Measurements from ENCODE around the gene CNPY4.

GRCh38 chr7:100166970-100167911, 47.8 kb downstream of the CNPY4 start:
- TF ChIP-seq EZH2phosphoT487 (IDR thresholded peaks at IDR 0.05; ENCODE audit: low read length) (no peak), EZH2 (optimal IDR thresholded peaks at IDR 0.05; ENCODE audit: low read depth, low read length) (no peak)
